HepG2 (cell line): Measurements from ENCODE around the gene C16orf95. TPM values are rescaled to one million over a fixed set of nuclear protein-coding genes. Genes with fewer than 3 reads are reported as not detected.

Source experiments
- ARID3A ChIP-seq: IDR thresholded peaks from 2 replicates; pipeline ENCODE4 v1.6.1; 2012; ENCODE audit warnings: low read depth, low read length, improper control_type of control experiment
- BCLAF1 ChIP-seq: fragments of 450-650 bp; IDR thresholded peaks from 2 replicates; pipeline ENCODE4 v1.6.1; 2017; ENCODE audit warnings: mild to moderate bottlenecking
- CENPX ChIP-seq: sonication (generic); formaldehyde crosslinking; IDR thresholded peaks from 2 replicates; pipeline ENCODE4 v1.9.0; 2021; ENCODE audit warnings: mild to moderate bottlenecking, missing genetic modification reagents, moderate library complexity
- CREB1 ChIP-seq, 2 experiments: fragments of 450-650 bp in 1 of 2; IDR thresholded peaks; 2 replicates each; pipeline ENCODE4 v1.6.1; 2016 to 2017; ENCODE audit warnings: control low read depth in 1 of 2, mild to moderate bottlenecking in 1 of 2, missing compliant biosample characterization in 1 of 2, missing genetic modification characterization in 1 of 2
- SRF ChIP-seq: IDR thresholded peaks from 2 replicates; pipeline ENCODE4 v1.6.1; 2011; ENCODE audit warnings: mild to moderate bottlenecking, low read depth, low read length, moderate library complexity
- STAT6 ChIP-seq: sonication (generic); formaldehyde crosslinking; IDR thresholded peaks from 2 replicates; pipeline ENCODE4 v1.4.0; 2020; ENCODE audit warnings: missing genetic modification reagents, mild to moderate bottlenecking, borderline replicate concordance
- THRA ChIP-seq: sonication (generic); formaldehyde crosslinking; IDR thresholded peaks from 2 replicates; pipeline ENCODE4 v1.4.0; 2020; ENCODE audit warnings: missing genetic modification reagents, borderline replicate concordance
- TOPORS ChIP-seq: sonication (generic); formaldehyde crosslinking; IDR thresholded peaks from 2 replicates; pipeline ENCODE4 v1.8.0; 2023; ENCODE audit warnings: mild to moderate bottlenecking, missing genetic modification reagents
- ZNF609 ChIP-seq: sonication (generic); formaldehyde crosslinking; IDR thresholded peaks from 2 replicates; pipeline ENCODE4 v1.4.0; 2020; ENCODE audit warnings: mild to moderate bottlenecking, missing genetic modification reagents, borderline replicate concordance
- ZNF878 ChIP-seq: sonication (generic); formaldehyde crosslinking; IDR thresholded peaks from 2 replicates; pipeline ENCODE4 v1.8.1; 2023; ENCODE audit warnings: mild to moderate bottlenecking, missing genetic modification reagents, moderate library complexity
- polyA plus RNA-seq, 8 experiments: library from polyadenylated mRNA; depleted of rRNA in 3 of 8; stranded (reverse) in 7 of 8; unstranded in 1 of 8; fragments of >200 nt; fragmentation: Illumina TruSeq in 4 of 8; extraction: Trizol in 4 of 8; gene quantifications; 2 replicates each; pipeline versions ENCODE4 v1.2.1 to v1.2.3, GENCODE V29; 2011 to 2016; ENCODE audit warnings: low read depth in 4 of 8, missing spikeins in 1 of 8, mixed read lengths in 1 of 8; ENCODE audit not compliant: insufficient read depth in 1 of 8
- total RNA-seq, 5 experiments: library from RNA; depleted of rRNA; stranded (reverse); fragments of >200 nt; fragmentation: Illumina TruSeq; extraction: Trizol; gene quantifications; 2 replicates each; pipeline ENCODE4 v1.2.3, GENCODE V29; 2016; ENCODE audit warnings: low read depth in 1 of 5

The C16orf95 gene
- total and polyA plus RNA-seq, 2 of the 13 experiments (the other 11 are each of a cell fraction or from before 2014, with no cell fraction given): 2.8 to 8.6 TPM

GRCh38 chr16:87317750-87318644 lies 805 bp upstream of the C16orf95 start (continued):
- TF ChIP-seq STAT6 (CRISPR knock-in tag) (no peak), ZNF609 (CRISPR knock-in tag) (no peak), SRF (no peak), ZNF878 (CRISPR knock-in tag) (no peak), TOPORS (CRISPR knock-in tag) (no peak), CENPX (CRISPR knock-in tag) (no peak), BCLAF1 (no peak), THRA (CRISPR knock-in tag) (no peak), ARID3A (0 out of 2 replicates have a peak, but pooled peaks have one; percentile 15), CREB1 (IDR thresholded peaks at IDR 0.05) (peak; percentile 57), CREB1 (CRISPR knock-in tag; IDR thresholded peaks at IDR 0.05) (no peak)
